CD14-positive monocyte (primary cell): Measurements from ENCODE around the gene SLC24A2. TPM values are rescaled to one million over a fixed set of nuclear protein-coding genes. Genes with fewer than 3 reads are reported as not detected.

Experiments used
- DNase-seq, 3 donors: peaks; one replicate each; pipeline ENCODE4 v3.0.0-alpha.2; 2011 to 2022
- H2AFZ ChIP-seq: 2 replicates; pipeline ENCODE4 v1.6.0; 2012; ENCODE audit warnings: mild to moderate bottlenecking, low read depth, low read length, inconsistent platforms; ENCODE audit not compliant: insufficient read depth, poor library complexity, severe bottlenecking
- H3K27ac ChIP-seq, 2 donors: 1 replicate in 1 of 2; 2 replicates in 1 of 2; pipeline ENCODE4 v1.5.1; 2012 to 2013; ENCODE audit warnings: low read length in 2 of 2, control low read depth in 1 of 2, inconsistent platforms in 1 of 2, low read depth in 1 of 2, mild to moderate bottlenecking in 1 of 2
- H3K27me3 ChIP-seq, 2 donors: one replicate each; pipeline versions ENCODE4 v1.6.0 to v1.6.1; 2011 to 2013; ENCODE audit warnings: low read length in 2 of 2; ENCODE audit not compliant: control insufficient read depth in 2 of 2, insufficient read depth in 2 of 2
- H3K36me3 ChIP-seq, 2 donors: replicated peaks in 1 of 2; 1 replicate in 1 of 2; 2 replicates in 1 of 2; pipeline versions ENCODE4 v1.5.1 to v1.6.1; 2012 to 2013; ENCODE audit warnings: low read length in 2 of 2, control low read depth in 1 of 2, inconsistent platforms in 1 of 2, mild to moderate bottlenecking in 1 of 2; ENCODE audit not compliant: insufficient read depth in 2 of 2, control insufficient read depth in 1 of 2
- H3K4me1 ChIP-seq, 2 donors: 1 replicate in 1 of 2; 2 replicates in 1 of 2; pipeline versions ENCODE4 v1.5.1 to v1.6.1; 2012 to 2013; ENCODE audit warnings: low read length in 2 of 2, control low read depth in 1 of 2, inconsistent platforms in 1 of 2, mild to moderate bottlenecking in 1 of 2, moderate library complexity in 1 of 2; ENCODE audit not compliant: insufficient read depth in 2 of 2, control insufficient read depth in 1 of 2
- H3K4me2 ChIP-seq: replicated peaks from 2 replicates; pipeline ENCODE3; 2012; ENCODE audit warnings: low read length, moderate library complexity, mild to moderate bottlenecking; ENCODE audit not compliant: poor library complexity, severe bottlenecking; ENCODE audit errors: extremely low read depth
- H3K4me3 ChIP-seq, 3 experiments: fragments of 200-600 bp in 1 of 3; sonication (generic) in 1 of 3; replicated peaks in 1 of 3; 1 replicate in 2 of 3; 2 replicates in 1 of 3; pipeline ENCODE4 v1.5.1; 2011 to 2013; ENCODE audit warnings: low read length in 3 of 3, mild to moderate bottlenecking in 3 of 3, control low read depth in 2 of 3, low read depth in 2 of 3, inconsistent platforms in 1 of 3, moderate library complexity in 1 of 3
- H3K79me2 ChIP-seq: 2 replicates; pipeline ENCODE4 v1.6.0; 2012; ENCODE audit warnings: mild to moderate bottlenecking, control low read depth, inconsistent platforms, low read length, moderate library complexity; ENCODE audit not compliant: insufficient read depth
- H3K9ac ChIP-seq: 2 replicates; pipeline ENCODE4 v1.6.0; 2017; ENCODE audit warnings: low read length, mild to moderate bottlenecking; ENCODE audit not compliant: insufficient read depth, poor library complexity, severe bottlenecking
- H3K9me3 ChIP-seq, 2 donors: replicated peaks in 1 of 2; 1 replicate in 1 of 2; 2 replicates in 1 of 2; pipeline versions ENCODE4 v1.5.1 to v1.6.1; 2012 to 2013; ENCODE audit warnings: low read length in 2 of 2, control low read depth in 1 of 2; ENCODE audit not compliant: control insufficient read depth in 1 of 2, insufficient read depth in 1 of 2
- H4K20me1 ChIP-seq: 2 replicates; pipeline ENCODE4 v1.6.0; 2012; ENCODE audit warnings: mild to moderate bottlenecking, low read length, control low read depth, moderate library complexity; ENCODE audit not compliant: insufficient read depth
- H3K27ac Mint-ChIP-seq, 7 donors: one replicate each; pipeline ENCODE4 v1.8.0; 2020; ENCODE audit warnings: mild to moderate bottlenecking in 7 of 7, mixed read lengths in 7 of 7, moderate library complexity in 6 of 7, inconsistent platforms in 2 of 7
- H3K27me3 Mint-ChIP-seq, 3 donors: one replicate each; pipeline ENCODE4 v1.8.0; 2021 to 2022; ENCODE audit warnings: low read depth in 3 of 3, mild to moderate bottlenecking in 3 of 3, mixed read lengths in 3 of 3, moderate library complexity in 3 of 3, inconsistent platforms in 1 of 3
- H3K36me3 Mint-ChIP-seq, 2 donors: one replicate each; pipeline ENCODE4 v1.8.0; 2020; ENCODE audit warnings: mixed read lengths in 2 of 2, inconsistent platforms in 1 of 2, mild to moderate bottlenecking in 1 of 2
- H3K4me1 Mint-ChIP-seq: one replicate; pipeline ENCODE4 v1.8.0; 2020; ENCODE audit warnings: mild to moderate bottlenecking, mixed read lengths
- H3K4me3 Mint-ChIP-seq, 2 donors: one replicate each; pipeline ENCODE4 v1.8.0; 2020; ENCODE audit warnings: mild to moderate bottlenecking in 2 of 2, mixed read lengths in 2 of 2, moderate library complexity in 1 of 2
- H3K9me3 Mint-ChIP-seq, 7 donors: one replicate each; pipeline ENCODE4 v1.8.0; 2020 to 2022; ENCODE audit warnings: mixed read lengths in 7 of 7, mild to moderate bottlenecking in 6 of 7, moderate library complexity in 6 of 7, inconsistent platforms in 2 of 7
- WGBS: methylation state at CpG from one replicate; pipeline ENCODE4 v1.1.5; 2013; ENCODE audit warnings: missing lambda C conversion rate; ENCODE audit not compliant: insufficient coverage; 5-methylcytosine and 5-hydroxymethylcytosine counted together
- intact Hi-C, 2 donors: fragments of 100-400 bp; cut with micrococcal nuclease; formaldehyde crosslinking; loops; one replicate each; pipeline versions ENCODE4 v1.15.0 to v1.15.1; 2023
- polyA plus RNA-seq, 3 donors: library from polyadenylated mRNA; depleted of rRNA in 1 of 3; unstranded in 2 of 3; stranded (reverse) in 1 of 3; fragments of 300-500 nt in 2 of 3; fragments of >200 nt in 1 of 3; fragmentation: Illumina TruSeq in 2 of 3; gene quantifications; 1 replicate in 2 of 3; 2 replicates in 1 of 3; pipeline ENCODE4 v1.2.3, GENCODE V29; 2012 to 2021
- TF ChIP-seq, protein P1 (sequence below): fragments of 200-600 bp; IDR thresholded peaks from one replicate; pipeline ENCODE4 v1.8.0; 2022; ENCODE audit warnings: antibody characterized with exemption, mild to moderate bottlenecking

SLC24A2 gene
- polyA plus RNA-seq, 3 donors, result not detected

DNA sequence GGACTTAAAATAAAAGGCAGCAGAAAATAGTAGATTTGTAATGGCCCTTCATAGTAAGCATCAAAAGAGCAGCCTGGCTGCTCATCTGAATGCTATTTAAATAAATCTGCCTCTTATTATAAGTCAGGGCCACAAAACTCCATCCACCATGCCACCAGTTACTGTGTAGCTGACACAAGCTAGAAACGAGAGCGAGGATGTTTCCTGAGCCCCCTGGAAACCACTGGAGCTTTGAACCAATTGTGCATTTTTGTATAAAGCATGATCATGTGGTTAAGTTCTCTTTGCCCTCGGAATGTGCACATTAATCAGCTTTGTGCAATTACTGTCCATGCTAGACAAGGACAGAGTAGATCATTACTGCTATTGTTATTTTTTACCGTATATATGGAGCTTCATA, 17.4 kb downstream of the SLC24A2 start:
- Mint-ChIP-seq H3K36me3 (no peaks in the 10 kb centered on the region), H3K9me3 (peaks cover 0 to 6% (median 4%) of the 10 kb centered on the region in 7 donors), H3K4me3 (no peak overlapping the region), H3K4me1 (no peaks in the 10 kb centered on the region), H3K27me3 (peaks cover 0 to 6% (median 0%) of the 10 kb centered on the region in 3 donors), H3K27ac (no peak overlapping the region)
- Histone ChIP-seq H2AFZ (no peak overlapping the region), H3K4me1 (no peaks in the 10 kb centered on the region), H3K36me3 (no peaks in the 10 kb centered on the region), H3K4me2 (no peak overlapping the region), H4K20me1 (no peaks in the 10 kb centered on the region), H3K27me3 (no peaks in the 10 kb centered on the region), H3K79me2 (no peaks in the 10 kb centered on the region), H3K9ac (no peak overlapping the region), H3K4me3 (no peak overlapping the region), H3K9me3 (peaks cover 10 to 11% of the 10 kb centered on the region in 2 donors), H3K27ac (no peak overlapping the region)
- 80% methylated on average over 1 of the region's 4 CpGs for WGBS
- DNase-seq, result no peak
- TF ChIP-seq, protein P1, sequence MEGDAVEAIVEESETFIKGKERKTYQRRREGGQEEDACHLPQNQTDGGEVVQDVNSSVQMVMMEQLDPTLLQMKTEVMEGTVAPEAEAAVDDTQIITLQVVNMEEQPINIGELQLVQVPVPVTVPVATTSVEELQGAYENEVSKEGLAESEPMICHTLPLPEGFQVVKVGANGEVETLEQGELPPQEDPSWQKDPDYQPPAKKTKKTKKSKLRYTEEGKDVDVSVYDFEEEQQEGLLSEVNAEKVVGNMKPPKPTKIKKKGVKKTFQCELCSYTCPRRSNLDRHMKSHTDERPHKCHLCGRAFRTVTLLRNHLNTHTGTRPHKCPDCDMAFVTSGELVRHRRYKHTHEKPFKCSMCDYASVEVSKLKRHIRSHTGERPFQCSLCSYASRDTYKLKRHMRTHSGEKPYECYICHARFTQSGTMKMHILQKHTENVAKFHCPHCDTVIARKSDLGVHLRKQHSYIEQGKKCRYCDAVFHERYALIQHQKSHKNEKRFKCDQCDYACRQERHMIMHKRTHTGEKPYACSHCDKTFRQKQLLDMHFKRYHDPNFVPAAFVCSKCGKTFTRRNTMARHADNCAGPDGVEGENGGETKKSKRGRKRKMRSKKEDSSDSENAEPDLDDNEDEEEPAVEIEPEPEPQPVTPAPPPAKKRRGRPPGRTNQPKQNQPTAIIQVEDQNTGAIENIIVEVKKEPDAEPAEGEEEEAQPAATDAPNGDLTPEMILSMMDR, result no peak
- intact Hi-C loops, result no loop called here

DNA sequence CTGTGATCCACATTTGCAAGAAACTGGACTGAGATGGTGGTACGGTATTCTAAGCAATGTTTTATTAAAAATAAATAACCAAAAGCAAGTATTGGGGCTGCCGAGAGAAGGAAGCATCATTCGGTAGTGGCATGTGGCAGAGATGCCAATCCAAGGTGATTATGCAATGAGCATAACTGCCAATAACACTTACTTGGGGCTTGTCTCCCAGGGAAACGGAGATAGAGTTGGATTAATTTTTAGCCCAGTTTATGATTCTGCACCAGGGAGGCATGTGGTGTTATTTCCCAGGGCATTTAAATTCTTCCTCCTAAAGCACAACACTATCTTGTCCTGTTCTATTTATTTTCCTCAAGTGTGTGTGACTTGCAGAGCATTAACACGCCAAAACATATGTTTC, 17.9 kb downstream of the SLC24A2 start:
- intact Hi-C loops, result no loop called here
- WGBS, result 100% methylated on average over 2 of the region's 5 CpGs
- Histone ChIP-seq H3K4me3 (no peak overlapping the region), H4K20me1 (no peaks in the 10 kb centered on the region), H3K79me2 (no peaks in the 10 kb centered on the region), H3K4me2 (no peak overlapping the region), H3K27ac (no peak overlapping the region), H3K9me3 (peaks cover 10 to 13% of the 10 kb centered on the region in 2 donors), H3K36me3 (no peaks in the 10 kb centered on the region), H3K9ac (no peak overlapping the region), H3K4me1 (no peaks in the 10 kb centered on the region), H2AFZ (no peak overlapping the region), H3K27me3 (no peaks in the 10 kb centered on the region)
- H3K36me3 Mint-ChIP-seq, result no peaks in the 10 kb centered on the region
- peaks cover 0 to 6% (median 0%) of the 10 kb centered on the region in 3 donors for H3K27me3 Mint-ChIP-seq
- no peak for DNase-seq
- no peak overlapping the region for H3K27ac Mint-ChIP-seq
- H3K4me3 Mint-ChIP-seq, result no peak overlapping the region
- peaks cover 0 to 9% (median 4%) of the 10 kb centered on the region in 7 donors for H3K9me3 Mint-ChIP-seq
- H3K4me1 Mint-ChIP-seq, result no peaks in the 10 kb centered on the region
- TF ChIP-seq, protein P1, result no peak
